ENCODE data around the gene STXBP3. TPM values are rescaled to one million over a fixed set of nuclear protein-coding genes. Genes with fewer than 3 reads are reported as not detected.

STXBP3 gene
- total RNA-seq, 1 donor from 2014 or later = 78.0 TPM

GRCh38 chr1:108799001-108799400, 52.5 kb downstream of the STXBP3 start:
- no peak for DNase-seq (ENCODE audit: low spot score)

DNA sequence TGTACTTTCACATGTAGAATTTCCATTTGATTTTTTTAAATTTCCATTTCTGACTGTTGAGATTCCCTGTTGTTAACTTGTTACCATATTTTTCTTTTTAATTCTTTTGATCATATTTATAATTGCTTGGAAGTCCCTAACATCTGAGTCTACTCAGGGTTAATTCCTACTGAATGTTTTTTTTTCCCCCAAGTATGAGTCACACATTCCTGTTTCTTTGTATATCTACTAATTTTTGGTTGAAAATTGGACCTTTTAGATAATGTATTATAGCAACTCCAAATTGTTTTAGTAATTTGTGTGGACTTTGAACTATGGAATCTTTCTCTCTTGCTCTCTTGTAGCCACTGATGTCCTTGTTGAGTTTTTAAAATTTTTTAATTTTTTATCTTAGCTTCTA, 54.6 kb downstream of the STXBP3 start:
- no peak for DNase-seq (ENCODE audit: low spot score)

DNA sequence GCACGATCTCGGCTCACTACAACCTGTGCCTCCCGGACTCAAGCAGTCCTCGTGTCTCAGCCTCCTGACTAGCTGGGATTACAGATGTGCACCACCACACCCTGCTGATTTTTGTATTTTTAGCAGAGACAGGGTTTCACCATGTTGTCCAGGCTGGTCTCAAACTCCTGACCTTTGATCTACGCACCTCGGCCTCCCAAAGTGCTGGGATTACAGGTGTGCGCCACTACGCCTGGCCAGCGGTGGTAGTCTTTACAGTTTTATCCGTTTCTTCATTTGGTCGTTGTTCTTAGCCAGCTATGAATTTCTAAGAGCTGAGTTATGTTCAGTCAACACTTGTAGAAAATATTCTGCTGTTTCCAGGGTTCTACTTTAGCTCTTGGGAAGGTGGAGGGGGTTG, 57.1 kb downstream of the STXBP3 start:
- DNase-seq (ENCODE audit: low spot score) = no peak

DNA sequence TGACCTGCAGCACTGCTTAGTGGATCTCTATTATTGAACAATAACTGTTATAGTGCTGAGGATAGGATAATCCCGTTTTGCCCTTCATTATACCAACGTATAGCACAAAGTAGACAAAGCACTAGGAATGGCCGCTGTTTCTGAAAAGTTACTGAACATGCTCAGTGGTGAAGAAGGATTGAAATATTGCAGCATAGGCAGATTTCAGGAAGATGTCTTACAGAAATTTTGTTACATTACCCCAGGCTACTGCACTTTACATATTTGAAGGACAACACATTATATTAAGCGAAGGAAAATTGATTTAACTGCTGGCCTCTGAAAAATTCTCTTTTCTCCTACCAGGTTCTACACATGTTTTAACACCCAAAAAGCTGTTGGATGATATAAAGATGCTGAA, 62.0 kb downstream of the STXBP3 start:
- DNase-seq (ENCODE audit: low spot score) = no peak

- no peak for DNase-seq (ENCODE audit: low spot score)
These were observed 65.1 kb downstream of the STXBP3 start for GRCh38 chr1:108811611-108812010.

DNA sequence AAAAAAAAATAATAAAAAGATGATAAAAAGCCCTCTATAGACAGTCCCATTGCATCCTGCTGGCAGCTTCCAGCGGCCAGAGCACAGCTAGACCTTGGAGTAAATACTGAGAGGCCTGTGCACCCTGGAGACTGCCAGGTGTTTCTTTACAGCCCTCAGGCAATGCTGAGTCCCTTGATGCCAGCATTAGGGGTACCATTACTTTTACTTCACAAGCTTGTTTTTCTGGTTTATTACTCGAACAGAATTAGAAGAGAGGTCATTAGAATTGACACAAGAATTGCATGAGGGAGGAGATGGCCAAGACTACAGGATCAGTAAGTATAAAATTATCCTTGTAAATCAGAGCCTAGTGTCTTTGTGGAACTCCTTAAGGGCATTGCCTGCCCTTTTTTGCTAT, 66.9 kb downstream of the STXBP3 start:
- DNase-seq (ENCODE audit: low spot score) = no peak

- DNase-seq (ENCODE audit: low spot score) = peak; percentile 13
These were observed 68.1 kb downstream of the STXBP3 start for GRCh38 chr1:108814343-108815125.

DNA sequence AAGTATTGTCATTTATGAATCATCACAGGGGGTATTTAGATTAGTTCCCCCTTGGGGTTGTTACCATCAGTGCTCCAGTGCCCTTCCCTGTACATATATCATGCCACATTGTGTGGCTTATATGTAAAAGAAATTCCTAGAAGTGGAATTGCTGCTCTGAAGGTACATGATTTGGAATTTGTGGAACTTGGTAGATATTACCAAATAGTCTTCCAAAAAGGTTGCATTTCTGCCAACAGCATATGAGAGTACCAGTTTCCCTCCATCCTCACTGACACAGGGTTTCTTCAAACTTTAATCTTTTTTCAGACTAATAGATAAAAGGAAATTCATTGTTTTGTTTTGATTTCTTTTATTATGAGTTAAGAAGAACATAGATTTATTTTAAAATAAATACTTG, 69.1 kb downstream of the STXBP3 start:
- DNase-seq (ENCODE audit: low spot score) = no peak

DNA sequence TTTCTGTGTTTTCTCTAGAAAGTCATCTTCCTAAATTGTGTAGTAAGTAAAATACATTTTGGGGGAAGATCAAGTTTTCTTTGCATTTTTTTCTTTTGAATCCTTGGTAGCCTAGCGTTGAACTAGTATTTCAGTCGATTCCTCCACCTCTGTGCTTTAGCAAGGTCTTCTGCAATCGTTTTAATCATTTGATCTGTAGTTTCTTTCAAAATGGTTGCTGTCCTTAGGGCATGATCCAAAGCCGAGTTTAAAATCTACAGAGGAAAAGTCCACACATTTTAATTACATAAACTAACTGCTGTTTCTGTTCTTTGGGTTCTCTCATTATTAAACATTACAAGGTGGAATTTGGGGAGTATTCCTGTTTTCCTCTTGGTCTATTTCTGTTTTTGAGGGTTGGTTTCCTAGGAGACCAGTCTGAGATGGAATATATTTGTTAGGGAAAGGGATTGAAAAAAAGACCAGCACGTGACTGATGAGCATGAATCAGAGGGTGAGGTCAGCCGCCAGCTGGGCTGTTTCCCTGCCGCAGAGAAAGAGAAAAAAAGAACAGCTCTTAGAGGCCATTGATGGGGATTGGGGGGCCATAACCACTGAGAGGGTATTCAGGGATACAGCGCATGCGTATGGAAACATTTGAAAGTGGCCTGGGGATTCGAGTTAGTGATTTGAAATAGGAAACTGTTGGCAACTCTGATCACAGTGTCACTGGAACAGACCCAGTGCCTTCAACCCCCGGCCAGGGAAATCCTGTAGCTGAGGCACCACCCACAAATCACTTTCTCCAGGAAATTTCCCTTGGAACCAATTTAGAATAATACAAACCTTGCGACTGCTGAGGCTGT, 69.8 kb downstream of the STXBP3 start:
- peak; percentile 96 for DNase-seq (ENCODE audit: low spot score)

DNA sequence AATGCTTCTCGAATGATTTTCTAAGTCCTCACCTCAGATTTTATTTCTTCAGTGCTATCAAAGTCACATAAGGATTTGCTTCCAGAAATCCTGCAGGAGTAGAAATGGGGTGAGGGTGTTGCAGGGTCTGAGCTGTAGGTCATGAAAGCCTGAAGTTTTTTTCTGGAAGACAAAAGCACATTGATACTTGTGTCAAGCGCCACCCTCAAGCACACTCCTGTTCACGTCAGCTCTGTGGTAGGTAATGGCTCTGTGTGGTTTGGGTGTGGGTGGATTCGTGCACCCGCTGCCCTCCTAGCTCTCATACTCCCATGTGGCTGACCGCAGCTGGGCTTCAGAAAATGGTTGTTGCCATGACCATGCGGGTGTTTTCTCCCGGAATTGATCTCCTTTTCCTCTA, 70.5 kb downstream of the STXBP3 start:
- no peak for DNase-seq (ENCODE audit: low spot score)

- DNase-seq (ENCODE audit: low spot score) = no peak
These were observed 71.3 kb downstream of the STXBP3 start for GRCh38 chr1:108817811-108818210.

- no peak for DNase-seq (ENCODE audit: low spot score)
These were observed 73.4 kb downstream of the STXBP3 start for GRCh38 chr1:108819878-108820277.

DNA sequence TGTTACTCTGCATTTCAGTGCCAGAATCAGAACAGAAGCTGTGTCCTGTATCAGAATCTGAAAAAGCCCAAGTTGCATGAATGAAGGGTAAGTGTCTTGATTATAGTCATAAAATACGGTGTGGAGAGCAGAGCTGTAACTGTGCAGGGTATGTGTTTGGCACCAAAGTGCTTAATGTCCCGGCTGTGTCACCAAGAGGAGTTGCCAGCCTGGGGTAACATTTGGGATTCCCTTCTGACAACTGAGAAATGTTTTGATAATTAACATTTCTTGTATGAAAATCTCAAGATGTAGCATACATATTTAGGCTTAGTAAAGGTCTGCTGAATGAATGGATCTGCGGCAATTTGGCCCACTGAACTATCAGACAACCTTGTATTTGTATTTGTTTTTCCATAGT, 77.2 kb downstream of the STXBP3 start:
- no peak for DNase-seq (ENCODE audit: low spot score)

DNA sequence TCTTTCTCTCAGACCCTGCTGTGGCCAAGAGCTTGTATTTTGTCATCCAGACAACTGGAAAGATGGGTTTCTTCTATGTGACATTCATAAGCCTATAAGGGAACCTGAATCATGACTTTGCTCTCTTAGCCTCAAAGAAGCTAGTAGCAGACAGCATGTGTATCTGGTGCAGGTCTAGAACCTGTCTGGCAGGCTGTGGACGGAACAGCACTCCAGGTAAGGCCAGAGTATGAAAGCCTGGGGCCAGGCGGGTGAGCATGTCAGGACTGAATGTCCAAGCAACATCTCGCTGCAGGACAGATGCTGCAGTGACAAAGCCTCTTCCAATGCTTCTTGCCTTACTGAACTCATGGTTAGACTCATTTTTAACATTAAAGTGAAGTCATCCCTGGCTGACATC, 77.6 kb downstream of the STXBP3 start:
- DNase-seq (ENCODE audit: low spot score) = no peak

DNA sequence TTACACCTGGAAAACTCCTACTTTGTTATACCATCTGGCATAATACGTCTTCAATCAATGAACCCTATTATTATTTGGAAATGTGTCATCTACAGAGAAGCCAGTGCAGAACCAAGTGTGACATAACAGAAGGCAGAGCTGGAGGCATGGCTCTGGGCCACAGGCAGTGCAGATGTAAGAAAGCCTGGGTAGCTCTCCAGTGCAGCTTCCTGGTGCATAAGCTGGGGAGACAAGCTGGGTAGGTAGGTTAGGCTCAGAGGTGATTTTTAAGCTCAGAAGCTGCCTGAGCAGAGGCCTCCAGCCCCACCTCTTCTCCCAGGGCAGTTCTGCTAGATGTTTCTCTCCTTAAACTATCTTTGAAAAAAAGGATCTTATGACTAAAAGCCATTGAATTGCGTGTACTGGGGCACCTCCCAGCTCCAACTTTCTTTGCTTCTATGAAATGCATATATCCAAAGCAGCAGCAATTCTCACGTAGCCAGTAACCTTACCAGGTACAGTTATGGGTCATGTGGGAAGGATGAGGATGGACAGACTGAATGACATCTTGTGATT, 79.7 kb downstream of the STXBP3 start:
- DNase-seq (ENCODE audit: low spot score) = no peak

DNA sequence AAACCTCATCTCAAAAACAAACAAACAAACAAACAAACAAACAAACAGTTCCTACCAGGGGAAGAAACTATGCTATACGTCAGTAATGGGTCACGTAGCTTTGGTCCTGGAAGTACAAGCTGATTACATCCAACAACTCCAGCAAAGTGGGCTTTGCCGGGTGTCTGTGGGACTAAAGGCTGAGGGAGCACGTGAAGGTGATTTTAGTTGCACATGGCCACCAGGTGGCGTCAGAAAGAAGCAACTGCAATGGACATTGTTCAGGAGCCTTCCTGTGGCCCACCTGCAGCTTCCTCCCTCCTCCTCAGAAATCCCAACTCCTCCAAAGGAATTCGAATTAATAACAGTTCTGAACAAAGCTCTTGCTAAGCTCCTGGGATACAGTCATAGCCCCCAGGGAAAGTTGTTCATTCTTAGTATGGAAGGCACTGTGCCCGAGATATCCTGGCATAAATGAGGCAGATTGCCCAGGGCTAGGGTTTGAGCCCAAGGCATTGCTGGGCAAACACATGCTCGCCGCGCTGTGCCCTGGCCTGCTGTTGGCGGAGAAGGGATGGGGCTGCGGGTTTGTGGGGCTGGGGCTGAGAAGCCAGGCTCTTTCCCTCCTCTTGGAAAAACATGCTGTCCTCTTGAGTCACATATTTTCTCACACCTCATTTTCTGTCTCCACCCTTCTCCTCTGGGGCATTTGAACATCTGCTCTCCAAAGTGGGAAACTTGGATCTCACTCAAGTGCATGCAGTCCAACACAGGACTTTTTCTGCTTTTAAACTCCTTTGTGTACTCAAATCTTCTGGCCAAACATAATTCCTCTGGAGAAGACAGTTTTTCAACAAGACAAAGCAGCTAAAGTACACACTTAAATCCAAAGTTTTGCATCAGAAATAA, 81.8 kb downstream of the STXBP3 start:
- DNase-seq (ENCODE audit: low spot score) = peak; percentile 70

GRCh38 chr1:108829498-108829916, 83.0 kb downstream of the STXBP3 start:
- DNase-seq (ENCODE audit: low spot score) = no peak

GRCh38 chr1:108830119-108831008, 83.9 kb downstream of the STXBP3 start:
- DNase-seq (ENCODE audit: low spot score) = peak; percentile 10

GRCh38 chr1:108831225-108831624, 84.8 kb downstream of the STXBP3 start:
- DNase-seq (ENCODE audit: low spot score) = no peak

DNA sequence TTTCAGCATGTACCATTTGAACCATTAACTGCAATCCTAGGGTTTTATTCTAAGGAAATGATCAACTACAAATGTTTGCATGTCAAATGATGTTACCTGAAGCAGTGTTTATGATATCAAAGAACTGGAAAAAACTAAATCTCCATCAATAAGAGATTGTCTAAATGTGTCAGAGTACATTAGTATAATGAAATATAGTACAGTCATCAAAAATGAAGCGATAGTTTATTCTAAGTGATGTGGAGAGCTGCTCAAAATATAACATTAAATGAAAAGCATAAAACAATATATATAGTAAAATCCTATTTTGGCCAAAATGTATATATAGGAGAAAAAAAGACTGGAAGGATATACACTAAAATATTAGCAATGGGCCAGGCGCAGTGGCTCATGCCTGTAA, 86.5 kb downstream of the STXBP3 start:
- no peak for DNase-seq (ENCODE audit: low spot score)

GRCh38 chr1:108841703-108842102, 95.2 kb downstream of the STXBP3 start:
- DNase-seq (ENCODE audit: low spot score) = no peak

Data from umbilical cord (tissue), 2 donors.